H1 (cell line): Measurements from ENCODE around the gene PDE4D. TPM values are rescaled to one million over a fixed set of nuclear protein-coding genes. Genes with fewer than 3 reads are reported as not detected.

Experiments used
- CTCF ChIA-PET: fragments of 300-600 bp; sonication (Branson Sonifier 250); formaldehyde crosslinking; loops from one replicate; lab custom pipeline; 2021; ENCODE audit not compliant: partially characterized antibody; lab: Charles Lee
- POLR2A ChIA-PET: fragments of 300-600 bp; sonication (Branson Sonifier 250); formaldehyde crosslinking; loops from one replicate; lab custom pipeline; 2021; ENCODE audit warnings: inconsistent platforms; ENCODE audit not compliant: partially characterized antibody; lab: Charles Lee
- DNase-seq, 2 experiments: peaks; one replicate each; pipeline versions ENCODE4 v3.0.0 to v3.0.0-alpha.2; 2010 to 2022; ENCODE audit warnings: low spot score in 2 of 2, low read depth in 1 of 2, mixed read lengths in 1 of 2
- FAIRE-seq: peaks from 2 replicates; lab custom pipeline; 2011; peaks lifted over from hg19 to GRCh38; lab: Jason Lieb, UNC
- H2AFZ ChIP-seq: 2 replicates; pipeline ENCODE4 v1.8.1; 2012; ENCODE audit warnings: low read length, inconsistent platforms
- H2AK5ac ChIP-seq: 2 replicates; pipeline ENCODE4 v1.6.1; 2013; ENCODE audit warnings: low read depth, low read length
- H2BK120ac ChIP-seq: replicated peaks from 2 replicates; pipeline ENCODE3; 2013; ENCODE audit warnings: low read depth, low read length, inconsistent platforms
- H2BK12ac ChIP-seq: 2 replicates; pipeline ENCODE4 v1.6.1; 2013; ENCODE audit warnings: low read depth, low read length
- H2BK15ac ChIP-seq: 2 replicates; pipeline ENCODE4 v1.6.1; 2013; ENCODE audit warnings: low read length
- H2BK20ac ChIP-seq: 2 replicates; pipeline ENCODE4 v1.6.1; 2013; ENCODE audit warnings: low read length
- H2BK5ac ChIP-seq: 2 replicates; pipeline ENCODE4 v1.6.1; 2013; ENCODE audit warnings: low read depth, low read length
- H3K14ac ChIP-seq: 2 replicates; pipeline ENCODE4 v1.6.1; 2013; ENCODE audit warnings: inconsistent platforms; ENCODE audit not compliant: insufficient read length
- H3K18ac ChIP-seq: 2 replicates; pipeline ENCODE4 v1.6.1; 2013; ENCODE audit warnings: low read length; ENCODE audit errors: extremely low read depth
- H3K23ac ChIP-seq: 2 replicates; pipeline ENCODE4 v1.6.1; 2013; ENCODE audit warnings: inconsistent platforms; ENCODE audit not compliant: insufficient read length
- H3K23me2 ChIP-seq: 2 replicates; pipeline ENCODE4 v1.6.1; 2013; ENCODE audit warnings: low read depth, low read length
- H3K27ac ChIP-seq: 2 replicates; pipeline ENCODE4 v1.6.1; 2011; ENCODE audit warnings: low read depth, low read length, inconsistent platforms
- H3K27me3 ChIP-seq, 4 experiments: replicated peaks in 1 of 4; 1 replicate in 1 of 4; 2 replicates in 3 of 4; pipeline versions ENCODE4 v1.6.1 to v1.8.1; 2011 to 2013; ENCODE audit warnings: low read length in 3 of 4, mild to moderate bottlenecking in 3 of 4, inconsistent platforms in 2 of 4, mixed read lengths in 2 of 4, moderate library complexity in 1 of 4; ENCODE audit not compliant: control insufficient read depth in 3 of 4, insufficient read depth in 3 of 4; ENCODE audit errors: extremely low read depth in 1 of 4
- H3K36me3 ChIP-seq, 4 experiments: 2 replicates each; pipeline versions ENCODE4 v1.6.1 to v1.8.1; 2011 to 2013; ENCODE audit warnings: mild to moderate bottlenecking in 4 of 4, low read length in 3 of 4, moderate library complexity in 2 of 4, control low read depth in 1 of 4, inconsistent platforms in 1 of 4; ENCODE audit not compliant: insufficient read depth in 4 of 4, control insufficient read depth in 2 of 4
- H3K4ac ChIP-seq: replicated peaks from 2 replicates; pipeline ENCODE3; 2013; ENCODE audit warnings: low read length, low read depth, mixed read lengths, inconsistent platforms; ENCODE audit not compliant: insufficient read length
- H3K4me1 ChIP-seq, 4 experiments: replicated peaks in 1 of 4; 1 replicate in 1 of 4; 2 replicates in 3 of 4; pipeline versions ENCODE4 v1.6.1 to v1.8.1; 2011 to 2013; ENCODE audit warnings: low read length in 3 of 4, inconsistent platforms in 2 of 4, mixed read lengths in 1 of 4; ENCODE audit not compliant: insufficient read depth in 4 of 4, control insufficient read depth in 3 of 4
- H3K4me2 ChIP-seq, 2 experiments: 2 replicates each; pipeline versions ENCODE4 v1.6.1 to v1.8.1; 2011 to 2013; ENCODE audit warnings: low read depth in 2 of 2, low read length in 2 of 2, control low read depth in 1 of 2, inconsistent platforms in 1 of 2, mild to moderate bottlenecking in 1 of 2; ENCODE audit not compliant: insufficient read depth in 1 of 2
- H3K4me3 ChIP-seq, 4 experiments: fragments of 200-600, 300-600 bp in 1 of 4; sonication (generic), shearing (Covaris generic), sonication (Bioruptor Twin) in 1 of 4; 2 replicates each; pipeline versions ENCODE4 v1.5.1 to v1.8.1; 2011 to 2016; ENCODE audit warnings: low read length in 4 of 4, low read depth in 3 of 4, control low read depth in 2 of 4, inconsistent platforms in 2 of 4, mild to moderate bottlenecking in 2 of 4, mixed read lengths in 1 of 4, moderate library complexity in 1 of 4; ENCODE audit not compliant: insufficient read depth in 2 of 4; ENCODE audit errors: extremely low read depth in 1 of 4
- H3K56ac ChIP-seq: replicated peaks from 2 replicates; pipeline ENCODE3; 2013; ENCODE audit warnings: low read depth, mild to moderate bottlenecking, mixed read lengths, low read length, inconsistent platforms; ENCODE audit not compliant: insufficient read length
- H3K79me1 ChIP-seq: 2 replicates; pipeline ENCODE4 v1.6.1; 2013; ENCODE audit warnings: low read depth, low read length, control low read depth
- H3K79me2 ChIP-seq, 2 experiments: 2 replicates each; pipeline versions ENCODE4 v1.6.1 to v1.8.1; 2012 to 2013; ENCODE audit warnings: low read length in 2 of 2, mild to moderate bottlenecking in 2 of 2, inconsistent platforms in 1 of 2; ENCODE audit not compliant: insufficient read depth in 2 of 2, control insufficient read depth in 1 of 2
- H3K9ac ChIP-seq, 4 experiments: replicated peaks in 1 of 4; 1 replicate in 1 of 4; 2 replicates in 3 of 4; pipeline versions ENCODE4 v1.6.1 to v1.8.1; 2011 to 2013; ENCODE audit warnings: low read depth in 3 of 4, low read length in 3 of 4, control low read depth in 2 of 4, mild to moderate bottlenecking in 2 of 4, moderate library complexity in 2 of 4, inconsistent platforms in 1 of 4; ENCODE audit errors: extremely low read depth in 1 of 4
- H3K9me3 ChIP-seq, 2 experiments: 2 replicates each; pipeline versions ENCODE4 v1.6.1 to v1.8.1; 2012 to 2013; ENCODE audit warnings: mild to moderate bottlenecking in 2 of 2, moderate library complexity in 2 of 2, control low read depth in 1 of 2, inconsistent platforms in 1 of 2, low read depth in 1 of 2, low read length in 1 of 2, mixed read lengths in 1 of 2; ENCODE audit not compliant: insufficient read depth in 2 of 2
- H4K20me1 ChIP-seq, 2 experiments: replicated peaks in 1 of 2; 2 replicates each; pipeline versions ENCODE3 to v1.8.1; 2011 to 2013; ENCODE audit warnings: inconsistent platforms in 2 of 2, low read length in 2 of 2, mild to moderate bottlenecking in 1 of 2; ENCODE audit not compliant: insufficient read depth in 2 of 2, control insufficient read depth in 1 of 2
- H4K5ac ChIP-seq: 2 replicates; pipeline ENCODE4 v1.6.1; 2013; ENCODE audit warnings: low read length, low read depth, mixed read lengths, inconsistent platforms; ENCODE audit not compliant: insufficient read length
- H4K8ac ChIP-seq: 2 replicates; pipeline ENCODE4 v1.8.0; 2013; ENCODE audit warnings: mild to moderate bottlenecking, moderate library complexity, low read length, inconsistent platforms; ENCODE audit not compliant: insufficient read depth; ENCODE audit errors: extremely low read depth
- H4K91ac ChIP-seq: replicated peaks from 2 replicates; pipeline ENCODE3; 2013; ENCODE audit warnings: low read length, mixed read lengths, inconsistent platforms; ENCODE audit not compliant: insufficient read length
- EZH2 ChIP-seq: fragments of 200-600 bp; sonication (generic); IDR thresholded peaks from 2 replicates; pipeline ENCODE4 v1.7.1; 2012; ENCODE audit warnings: low read depth, mild to moderate bottlenecking, moderate library complexity, low read length, inconsistent platforms; ENCODE audit not compliant: severe bottlenecking
- HDAC6 ChIP-seq: IDR thresholded peaks from one replicate; pipeline ENCODE4 v1.7.1; 2012; ENCODE audit warnings: low read depth, mild to moderate bottlenecking, inconsistent platforms, low read length, moderate library complexity
- RBBP5 ChIP-seq: IDR thresholded peaks from 2 replicates; pipeline ENCODE4 v1.7.1; 2012; ENCODE audit warnings: low read depth, mild to moderate bottlenecking, inconsistent platforms, low read length, moderate library complexity, borderline replicate concordance
- RNF2 ChIP-seq: fragments of 200-900, 300-1000 bp; sonication (generic); IDR thresholded peaks from 2 replicates; pipeline ENCODE4 v1.7.1; 2016; ENCODE audit warnings: borderline replicate concordance, low read depth, mild to moderate bottlenecking, antibody characterized with exemption, low read length; ENCODE audit not compliant: poor library complexity, severe bottlenecking; ENCODE audit errors: missing control alignments
- TEAD4 ChIP-seq: IDR thresholded peaks from 2 replicates; pipeline ENCODE4 v1.6.1; 2012; ENCODE audit warnings: low read depth, low read length, inconsistent platforms, mixed read lengths
- ZNF274 ChIP-seq: IDR thresholded peaks from 2 replicates; pipeline ENCODE4 v1.7.0; 2012; ENCODE audit warnings: low read length, borderline replicate concordance; ENCODE audit errors: extremely low read depth
- polyA plus RNA-seq, 7 experiments: library from polyadenylated mRNA; depleted of rRNA in 3 of 7; stranded (reverse) in 5 of 7; unstranded in 2 of 7; fragments of >200 nt in 5 of 7; fragments of 200-250 nt in 2 of 7; gene quantifications; 1 replicate in 5 of 7; 2 replicates in 1 of 7; 4 replicates in 1 of 7; pipeline versions ENCODE4 v1.2.1 to v1.2.3, GENCODE V29; 2011 to 2013; ENCODE audit warnings: missing spikeins in 2 of 7, mixed read lengths in 2 of 7
- total RNA-seq: library from RNA; stranded (reverse); fragmentation: NEBNext Ultra II Directional; extraction: Animal tissue kit (Norgen Biotek cat#: 25700); gene quantifications from 2 replicates; pipeline ENCODE4 v1.2.1, GENCODE V29; 2021
- TF ChIP-seq, protein P1 (sequence below): IDR thresholded peaks from 2 replicates; pipeline ENCODE4 v1.6.1; 2012; ENCODE audit warnings: inconsistent platforms

Gene PDE4D
- total and polyA plus RNA-seq, 2 of the 8 experiments (the other 6 are each of a cell fraction or from before 2014, with no cell fraction given), result 2.3 to 3.7 TPM

DNA sequence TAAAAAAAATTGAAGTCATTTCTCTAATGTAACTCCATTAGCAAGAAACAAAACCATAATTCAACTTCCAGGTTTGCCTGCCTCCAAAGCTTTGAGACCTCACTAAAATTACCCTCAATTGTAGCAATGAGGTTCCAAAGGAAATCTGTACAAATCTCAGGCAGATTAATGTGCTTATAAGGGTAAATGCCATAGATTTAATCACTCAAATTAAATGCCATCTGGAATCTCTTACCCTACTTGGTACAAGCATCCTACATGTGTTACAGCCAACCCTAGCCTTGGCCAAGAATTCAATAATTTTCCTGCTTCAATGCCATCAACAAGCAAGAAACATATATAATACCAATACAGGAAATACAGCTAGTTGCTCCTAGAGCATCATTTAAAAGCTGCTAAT is 857.8 kb downstream of the PDE4D start:
- H2BK120ac ChIP-seq, result no peak overlapping the region
- no peak overlapping the region for H2BK15ac ChIP-seq
- H3K4me1 ChIP-seq, result peaks cover 0 to 2% (median 0%) of the 10 kb centered on the region in 4 experiments; a peak in 2 of 7 replicates
- no peak overlapping the region for H3K23ac ChIP-seq
- no peak overlapping the region for H3K9ac ChIP-seq
- no peaks in the 10 kb centered on the region for H3K79me2 ChIP-seq
- H2BK20ac ChIP-seq, result no peak overlapping the region
- DNase-seq (no peak), FAIRE-seq (no peak)
- H3K79me1 ChIP-seq, result no peaks in the 10 kb centered on the region
- H3K23me2 ChIP-seq, result peaks cover 13% of the 10 kb centered on the region; the same call in 1 of the 2 replicates
- H3K18ac ChIP-seq, result no peak overlapping the region
- no peaks in the 10 kb centered on the region for H3K9me3 ChIP-seq
- H3K27ac ChIP-seq, result no peak overlapping the region
- no peak overlapping the region for H2AK5ac ChIP-seq
- H3K14ac ChIP-seq, result no peak overlapping the region
- no peak overlapping the region for H3K4me2 ChIP-seq
- H4K8ac ChIP-seq, result no peak overlapping the region
- peaks cover 0 to 28% (median 26%) of the 10 kb centered on the region in 4 experiments; a peak in 6 of 7 replicates for H3K27me3 ChIP-seq
- no peak overlapping the region for H3K4me3 ChIP-seq
- TF ChIP-seq ZNF274 (no peak), TEAD4 (no peak), RNF2 (no peak), EZH2 (no peak), HDAC6 (no peak), RBBP5 (no peak)
- TF ChIP-seq, protein P1, sequence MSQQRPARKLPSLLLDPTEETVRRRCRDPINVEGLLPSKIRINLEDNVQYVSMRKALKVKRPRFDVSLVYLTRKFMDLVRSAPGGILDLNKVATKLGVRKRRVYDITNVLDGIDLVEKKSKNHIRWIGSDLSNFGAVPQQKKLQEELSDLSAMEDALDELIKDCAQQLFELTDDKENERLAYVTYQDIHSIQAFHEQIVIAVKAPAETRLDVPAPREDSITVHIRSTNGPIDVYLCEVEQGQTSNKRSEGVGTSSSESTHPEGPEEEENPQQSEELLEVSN, result no peak
- no peak overlapping the region for H2AFZ ChIP-seq
- no peaks in the 10 kb centered on the region for H4K20me1 ChIP-seq
- H2BK5ac ChIP-seq, result no peak overlapping the region
- no peak overlapping the region for H4K5ac ChIP-seq
- H3K4ac ChIP-seq, result no peak overlapping the region
- no peak overlapping the region for H2BK12ac ChIP-seq
- ChIA-PET POLR2A (no interaction called here), CTCF (interaction anchor here (0.6 to 5.8 kb wide), 14 partner anchors 11 to 149 kb away, joined by 3 to 45 read pairs (median 4); no protein-coding TSS in a partner anchor)
- H4K91ac ChIP-seq, result no peak overlapping the region
- H3K36me3 ChIP-seq, result no peaks in the 10 kb centered on the region
- no peak overlapping the region for H3K56ac ChIP-seq
